ENCODE data around the gene DET1.

- TF ChIP-seq POLR2A (IDR thresholded peaks at IDR 0.05) (no peak), CTCF (IDR thresholded peaks at IDR 0.05) (no peak), POLR2AphosphoS5 (IDR thresholded peaks at IDR 0.05) (no peak), EP300 (IDR thresholded peaks at IDR 0.05) (no peak)
These were observed 82.5 kb downstream of the DET1 start for GRCh38 chr15:88463870-88464532.
